Suprapubic skin (tissue), 4 donors: ENCODE data around the gene RTL1. TPM values are rescaled to one million over a fixed set of nuclear protein-coding genes. Genes with fewer than 3 reads are reported as not detected.

Source experiments
- DNase-seq, 2 donors: peaks; one replicate each; pipeline ENCODE4 v3.0.0-alpha.2; 2019; ENCODE audit warnings: low spot score in 2 of 2
- H3K27ac ChIP-seq: fragments of 200-600 bp; sonication (generic); one replicate; pipeline ENCODE4 v1.5.1; 2019
- H3K27me3 ChIP-seq: fragments of 200-600 bp; sonication (generic); one replicate; pipeline ENCODE4 v1.5.1; 2019
- H3K36me3 ChIP-seq: fragments of 200-600 bp; sonication (generic); one replicate; pipeline ENCODE4 v1.5.1; 2019
- H3K4me1 ChIP-seq: fragments of 200-600 bp; sonication (generic); one replicate; pipeline ENCODE4 v1.5.1; 2019
- H3K4me3 ChIP-seq: fragments of 200-600 bp; sonication (generic); one replicate; pipeline ENCODE4 v1.5.1; 2019; ENCODE audit warnings: mild to moderate bottlenecking
- H3K9me3 ChIP-seq: fragments of 200-600 bp; sonication (generic); one replicate; pipeline ENCODE4 v1.5.1; 2019
- CTCF ChIP-seq, 2 donors: fragments of 200-600 bp in 1 of 2; fragments of 450-650 bp in 1 of 2; sonication (generic) in 1 of 2; IDR thresholded peaks; one replicate each; pipeline ENCODE4 v1.5.1; 2016 to 2019; ENCODE audit warnings: antibody characterized with exemption in 2 of 2, mild to moderate bottlenecking in 1 of 2, moderate library complexity in 1 of 2
- EP300 ChIP-seq: sonication (generic); formaldehyde crosslinking; IDR thresholded peaks from one replicate; pipeline ENCODE4 v1.6.1; 2017; ENCODE audit warnings: antibody characterized with exemption
- POLR2A ChIP-seq, 2 donors: fragments of 450-650 bp; IDR thresholded peaks; one replicate each; pipeline ENCODE4 v1.6.1; 2017; ENCODE audit warnings: antibody characterized with exemption in 2 of 2, mild to moderate bottlenecking in 2 of 2, moderate library complexity in 2 of 2
- POLR2AphosphoS5 ChIP-seq, 3 donors: sonication (generic); formaldehyde crosslinking; IDR thresholded peaks; one replicate each; pipeline ENCODE4 v1.6.1; 2017; ENCODE audit warnings: antibody characterized with exemption in 3 of 3
- WGBS: methylation state at CpG from one replicate; pipeline ENCODE4 v1.1.5; 2018; 5-methylcytosine and 5-hydroxymethylcytosine counted together
- total RNA-seq, 4 donors: library from RNA; depleted of rRNA; stranded (reverse); fragments of >200 nt; gene quantifications; one replicate each; pipeline ENCODE4 v1.1.0, GENCODE V29; 2016

The RTL1 gene
- total RNA-seq, 4 donors from 2014 or later = not detected

- TF ChIP-seq POLR2A (IDR thresholded peaks at IDR 0.05) (no peak), POLR2AphosphoS5 (IDR thresholded peaks at IDR 0.05) (no peak), CTCF (IDR thresholded peaks at IDR 0.05) (no peak), EP300 (no peak)
- 73% methylated on average over 18 of the region's 22 CpGs for WGBS
- Histone ChIP-seq H3K36me3 (no peaks in the 10 kb centered on the region), H3K9me3 (no peaks in the 10 kb centered on the region), H3K4me3 (no peak overlapping the region), H3K4me1 (peaks cover 14% of the 10 kb centered on the region), H3K27ac (no peak overlapping the region), H3K27me3 (peaks cover 49% of the 10 kb centered on the region)
- peak in 1 of 2 donors; percentile 41 for DNase-seq
Measured at GRCh38 chr14:100896369-100897060, 7.0 kb downstream of the RTL1 start.

GRCh38 chr14:100895411-100895810 lies 8.1 kb downstream of the RTL1 start:
- no peak for DNase-seq
- 82% methylated on average over 6 of the region's 6 CpGs for WGBS
- Histone ChIP-seq H3K4me1 (peaks cover 9% of the 10 kb centered on the region), H3K4me3 (no peak overlapping the region), H3K9me3 (no peaks in the 10 kb centered on the region), H3K36me3 (no peaks in the 10 kb centered on the region), H3K27ac (no peak overlapping the region), H3K27me3 (peaks cover 41% of the 10 kb centered on the region)
- no peak for TF ChIP-seq POLR2A (IDR thresholded peaks at IDR 0.05)
- no peak for TF ChIP-seq CTCF (IDR thresholded peaks at IDR 0.05)
- no peak for TF ChIP-seq POLR2AphosphoS5 (IDR thresholded peaks at IDR 0.05)
- no peak for TF ChIP-seq EP300

- Histone ChIP-seq H3K4me1 (peaks cover 5% of the 10 kb centered on the region), H3K4me3 (no peak overlapping the region), H3K9me3 (no peaks in the 10 kb centered on the region), H3K36me3 (no peaks in the 10 kb centered on the region), H3K27me3 (peaks cover 35% of the 10 kb centered on the region), H3K27ac (no peak overlapping the region)
- no peak for DNase-seq
- TF ChIP-seq CTCF (IDR thresholded peaks at IDR 0.05) (no peak), EP300 (no peak), POLR2A (IDR thresholded peaks at IDR 0.05) (no peak), POLR2AphosphoS5 (IDR thresholded peaks at IDR 0.05) (no peak)
- WGBS = 87% methylated on average over 6 of the region's 6 CpGs
Measured at GRCh38 chr14:100894416-100894815, 9.1 kb downstream of the RTL1 start.

- Histone ChIP-seq H3K9me3 (no peaks in the 10 kb centered on the region), H3K27me3 (peaks cover 28% of the 10 kb centered on the region), H3K4me1 (peaks cover 3% of the 10 kb centered on the region), H3K36me3 (no peaks in the 10 kb centered on the region), H3K4me3 (no peak overlapping the region), H3K27ac (no peak overlapping the region)
- DNase-seq = peak; percentile 34 to 74
- WGBS = 94% methylated on average over 11 of the region's 11 CpGs
- no peak for TF ChIP-seq CTCF (IDR thresholded peaks at IDR 0.05)
- TF ChIP-seq POLR2A (IDR thresholded peaks at IDR 0.05) = no peak
- no peak for TF ChIP-seq EP300
- no peak for TF ChIP-seq POLR2AphosphoS5 (IDR thresholded peaks at IDR 0.05)
Measured at GRCh38 chr14:100893760-100894159, 9.8 kb downstream of the RTL1 start.

GRCh38 chr14:100893228-100893601 lies 10.3 kb downstream of the RTL1 start:
- Histone ChIP-seq H3K36me3 (no peaks in the 10 kb centered on the region), H3K27me3 (peaks cover 24% of the 10 kb centered on the region), H3K4me3 (no peak overlapping the region), H3K4me1 (peaks cover 5% of the 10 kb centered on the region), H3K27ac (no peak overlapping the region), H3K9me3 (no peaks in the 10 kb centered on the region)
- DNase-seq = no peak
- TF ChIP-seq POLR2AphosphoS5 (IDR thresholded peaks at IDR 0.05) (no peak), POLR2A (IDR thresholded peaks at IDR 0.05) (no peak), EP300 (no peak), CTCF (IDR thresholded peaks at IDR 0.05) (no peak)
- WGBS = 90% methylated on average over 8 of the region's 8 CpGs
